ENCODE data around the gene SCAMP4.
A peak's percentile ranks its signal among the peaks of the same experiment; 100 is the strongest.

GRCh38 chr19:1863638-1864479 lies 41.3 kb upstream of the SCAMP4 start:
- no peak for TF ChIP-seq ZNF263 (CRISPR knock-in tag; IDR thresholded peaks at IDR 0.05; ENCODE audit: low read depth)
- no peak for TF ChIP-seq CTCF (IDR thresholded peaks at IDR 0.05)
- TF ChIP-seq FOXK1 (CRISPR knock-in tag; IDR thresholded peaks at IDR 0.05), result peak; percentile 79
- TF ChIP-seq RELA (CRISPR knock-in tag; IDR thresholded peaks at IDR 0.05; ENCODE audit: borderline replicate concordance), result no peak
- TF ChIP-seq CBFB (CRISPR knock-in tag; IDR thresholded peaks at IDR 0.05; ENCODE audit: low read depth), result 0 out of 2 replicates have a peak, but pooled peaks have one; percentile 26
- peak; percentile 93 for TF ChIP-seq USF2 (CRISPR knock-in tag; IDR thresholded peaks at IDR 0.05)
- no peak for TF ChIP-seq NFYB (CRISPR knock-in tag; conservative IDR thresholded peaks at IDR 0.05; ENCODE audit: low read depth)
- no peak for TF ChIP-seq ZNF512 (CRISPR knock-in tag; IDR thresholded peaks at IDR 0.05; ENCODE audit: borderline replicate concordance)
- TF ChIP-seq NFE2L1 (CRISPR knock-in tag; IDR thresholded peaks at IDR 0.05), result no peak
- 0 out of 2 replicates have a peak, but pooled peaks have one; percentile 54 for TF ChIP-seq JUN (CRISPR knock-in tag; IDR thresholded peaks at IDR 0.05)
- TF ChIP-seq FOXP4 (CRISPR knock-in tag; IDR thresholded peaks at IDR 0.05), result no peak
- no peak for TF ChIP-seq CREB1 (CRISPR knock-in tag; IDR thresholded peaks at IDR 0.05)
- no peak for TF ChIP-seq ZBTB43 (CRISPR knock-in tag; IDR thresholded peaks at IDR 0.05)
